NCI-H345 treated with DMSO at 0.1 percent for 48 hours (cell line): ENCODE data around the gene ELAVL3.
"Not testable (repeated sequence)": the region's sequence is repeated elsewhere in the genome, so short reads cannot be mapped to it uniquely, and the experiment has no call there.

ENCODE experiments used
- DNase-seq: peaks from one replicate; lab custom pipeline; 2025; ENCODE audit not compliant: unreplicated experiment; lab: John Stamatoyannopoulos, UW

Gene ELAVL3

GRCh38 chr19:11460207-11460606, 20.6 kb downstream of the ELAVL3 start:
- DNase-seq, result no peak

- DNase-seq, result not testable (repeated sequence)
Measured at GRCh38 chr19:11458912-11459311, 21.9 kb downstream of the ELAVL3 start.

GRCh38 chr19:11458236-11458900, 22.5 kb downstream of the ELAVL3 start:
- DNase-seq, result no peak

- DNase-seq, result no peak
Measured at GRCh38 chr19:11457831-11458230, 23.0 kb downstream of the ELAVL3 start.

GRCh38 chr19:11457115-11457514, 23.7 kb downstream of the ELAVL3 start:
- no peak for DNase-seq

GRCh38 chr19:11456659-11457058, 24.2 kb downstream of the ELAVL3 start:
- no peak for DNase-seq

GRCh38 chr19:11455233-11455554, 25.7 kb downstream of the ELAVL3 start:
- not testable (repeated sequence) for DNase-seq

- DNase-seq, result no peak
Measured at GRCh38 chr19:11453468-11454341, 27.1 kb downstream of the ELAVL3 start.

- DNase-seq, result no peak
Measured at GRCh38 chr19:11452620-11453310, 28.1 kb downstream of the ELAVL3 start.

GRCh38 chr19:11451871-11452619, 28.8 kb downstream of the ELAVL3 start:
- no peak for DNase-seq

- no peak for DNase-seq
Measured at GRCh38 chr19:11451327-11451870, 29.4 kb downstream of the ELAVL3 start.

- no peak for DNase-seq
Measured at GRCh38 chr19:11450570-11451326, 30.1 kb downstream of the ELAVL3 start.

GRCh38 chr19:11448923-11449554, 31.8 kb downstream of the ELAVL3 start:
- no peak for DNase-seq

GRCh38 chr19:11448410-11448809, 32.4 kb downstream of the ELAVL3 start:
- no peak for DNase-seq

GRCh38 chr19:11447347-11448262, 33.2 kb downstream of the ELAVL3 start:
- no peak for DNase-seq

- DNase-seq, result no peak
Measured at GRCh38 chr19:11446652-11447301, 34.1 kb downstream of the ELAVL3 start.

GRCh38 chr19:11446271-11446651, 34.6 kb downstream of the ELAVL3 start:
- no peak for DNase-seq

GRCh38 chr19:11445141-11445540, 35.7 kb downstream of the ELAVL3 start:
- DNase-seq, result no peak
